Measurements from ENCODE around the gene MLYCD. TPM values are rescaled to one million over a fixed set of nuclear protein-coding genes. Genes with fewer than 3 reads are reported as not detected.

The MLYCD gene
- total RNA-seq, 1 donor, result 5.1 TPM

GRCh38 chr16:83900571-83900970 is 1.7 kb downstream of the MLYCD start:
- Histone ChIP-seq H3K9me3 (ENCODE audit: low read depth, low read length) (no peaks in the 10 kb centered on the region), H3K27ac (ENCODE audit: low read depth, low read length) (peak overlapping the region; percentile 2), H3K36me3 (ENCODE audit: insufficient read depth, low read length) (no peaks in the 10 kb centered on the region), H3K4me1 (ENCODE audit: insufficient read depth, low read length) (peaks cover 24% of the 10 kb centered on the region), H4K20me1 (ENCODE audit: insufficient read depth, low read length) (peaks cover 24% of the 10 kb centered on the region), H3K79me2 (ENCODE audit: insufficient read depth, low read length) (peaks cover 34% of the 10 kb centered on the region), H3K4me3 (ENCODE audit: insufficient read depth, low read length) (peak overlapping the region; percentile 3), H3K27me3 (ENCODE audit: insufficient read depth, low read length) (no peaks in the 10 kb centered on the region), H3K4me2 (ENCODE audit: insufficient read depth, low read length) (peak overlapping the region; percentile 21), H2AFZ (ENCODE audit: low read length) (no peak overlapping the region)
- no peak for DNase-seq (ENCODE audit: insufficient read length, low spot score, missing footprints)
- no peak for TF ChIP-seq CTCF (IDR thresholded peaks at IDR 0.05; ENCODE audit: extremely low read depth, low read depth, low read length)

GRCh38 chr16:83901101-83901500 is 2.2 kb downstream of the MLYCD start:
- Histone ChIP-seq H3K4me2 (ENCODE audit: insufficient read depth, low read length) (peak overlapping the region; percentile 21), H2AFZ (ENCODE audit: low read length) (no peak overlapping the region), H3K4me1 (ENCODE audit: insufficient read depth, low read length) (peaks cover 24% of the 10 kb centered on the region), H3K27me3 (ENCODE audit: insufficient read depth, low read length) (no peaks in the 10 kb centered on the region), H3K9me3 (ENCODE audit: low read depth, low read length) (no peaks in the 10 kb centered on the region), H3K4me3 (ENCODE audit: insufficient read depth, low read length) (peak overlapping the region; percentile 3), H3K36me3 (ENCODE audit: insufficient read depth, low read length) (no peaks in the 10 kb centered on the region), H3K79me2 (ENCODE audit: insufficient read depth, low read length) (peaks cover 34% of the 10 kb centered on the region), H4K20me1 (ENCODE audit: insufficient read depth, low read length) (peaks cover 28% of the 10 kb centered on the region), H3K27ac (ENCODE audit: low read depth, low read length) (peak overlapping the region; percentile 47)
- TF ChIP-seq CTCF (IDR thresholded peaks at IDR 0.05; ENCODE audit: extremely low read depth, low read depth, low read length), result no peak
- peak; percentile 85 for DNase-seq (ENCODE audit: insufficient read length, low spot score, missing footprints)

- peaks cover 2% of the 10 kb centered on the region for H3K36me3 ChIP-seq (ENCODE audit: insufficient read depth, low read length)
- no peak overlapping the region for H2AFZ ChIP-seq (ENCODE audit: low read length)
- DNase-seq (ENCODE audit: insufficient read length, low spot score, missing footprints), result no peak
- H3K4me1 ChIP-seq (ENCODE audit: insufficient read depth, low read length), result peaks cover 19% of the 10 kb centered on the region
- TF ChIP-seq CTCF (IDR thresholded peaks at IDR 0.05; ENCODE audit: extremely low read depth, low read depth, low read length), result no peak
- no peaks in the 10 kb centered on the region for H3K27me3 ChIP-seq (ENCODE audit: insufficient read depth, low read length)
- H3K4me2 ChIP-seq (ENCODE audit: insufficient read depth, low read length), result no peak overlapping the region
- no peak overlapping the region for H3K4me3 ChIP-seq (ENCODE audit: insufficient read depth, low read length)
- H3K9me3 ChIP-seq (ENCODE audit: low read depth, low read length), result no peaks in the 10 kb centered on the region
- H4K20me1 ChIP-seq (ENCODE audit: insufficient read depth, low read length), result peaks cover 34% of the 10 kb centered on the region
- peaks cover 34% of the 10 kb centered on the region for H3K79me2 ChIP-seq (ENCODE audit: insufficient read depth, low read length)
- H3K27ac ChIP-seq (ENCODE audit: low read depth, low read length), result no peak overlapping the region
Observed at GRCh38 chr16:83903751-83904150, 4.8 kb downstream of the MLYCD start.

- Histone ChIP-seq H3K79me2 (ENCODE audit: insufficient read depth, low read length) (peaks cover 22% of the 10 kb centered on the region), H3K4me2 (ENCODE audit: insufficient read depth, low read length) (no peak overlapping the region), H3K4me1 (ENCODE audit: insufficient read depth, low read length) (peaks cover under 1% of the 10 kb centered on the region), H4K20me1 (ENCODE audit: insufficient read depth, low read length) (peaks cover 28% of the 10 kb centered on the region), H3K4me3 (ENCODE audit: insufficient read depth, low read length) (no peak overlapping the region), H3K27ac (ENCODE audit: low read depth, low read length) (no peak overlapping the region), H2AFZ (ENCODE audit: low read length) (no peak overlapping the region), H3K9me3 (ENCODE audit: low read depth, low read length) (no peaks in the 10 kb centered on the region), H3K27me3 (ENCODE audit: insufficient read depth, low read length) (no peaks in the 10 kb centered on the region), H3K36me3 (ENCODE audit: insufficient read depth, low read length) (peaks cover 10% of the 10 kb centered on the region)
- DNase-seq (ENCODE audit: insufficient read length, low spot score, missing footprints), result no peak
- no peak for TF ChIP-seq CTCF (IDR thresholded peaks at IDR 0.05; ENCODE audit: extremely low read depth, low read depth, low read length)
Observed at GRCh38 chr16:83906683-83907082, 7.8 kb downstream of the MLYCD start.
